Fibroblast of lung (primary cell): Measurements from ENCODE around the gene LDLRAD4.

Experiments
- CTCF ChIP-seq, 2 donors: IDR thresholded peaks in 1 of 2; conservative IDR thresholded peaks in 1 of 2; 1 replicate in 1 of 2; 2 replicates in 1 of 2; pipeline ENCODE4 v1.5.1; 2011 to 2012; ENCODE audit warnings: low read length in 2 of 2, control low read depth in 1 of 2, inconsistent platforms in 1 of 2, low read depth in 1 of 2, mild to moderate bottlenecking in 1 of 2
- EZH2 ChIP-seq: IDR thresholded peaks from 2 replicates; pipeline ENCODE4 v1.5.1; 2012; ENCODE audit warnings: low read length, control low read depth, mild to moderate bottlenecking; ENCODE audit errors: missing control alignments

GRCh38 chr18:13258921-13259320, 40.4 kb downstream of the LDLRAD4 start:
- TF ChIP-seq CTCF (conservative IDR thresholded peaks at IDR 0.05 in 1 of 2, IDR thresholded peaks at IDR 0.05 in 1 of 2; ENCODE audit: low read depth in 1 of 2, low read length in 2 of 2) = no peak
- no peak for TF ChIP-seq EZH2
